Smooth muscle cell (in vitro differentiated cells): ENCODE measurements around the gene NAV2. TPM values are rescaled to one million over a fixed set of nuclear protein-coding genes. Genes with fewer than 3 reads are reported as not detected.

Source experiments
- DNase-seq: peaks from one replicate; lab custom pipeline; 2025; ENCODE audit not compliant: unreplicated experiment; lab: John Stamatoyannopoulos, UW
- H2AFZ ChIP-seq: fragments of 200-600 bp; sonication (generic); 2 replicates; pipeline ENCODE4 v1.6.0; 2016; ENCODE audit warnings: antibody characterized with exemption, low read depth, mild to moderate bottlenecking
- H3F3A ChIP-seq: fragments of 200-600 bp; sonication (generic); 2 replicates; pipeline ENCODE4 v1.6.0; 2017; ENCODE audit warnings: antibody characterized with exemption, low read depth
- H3K27ac ChIP-seq: fragments of 200-600 bp; sonication (generic); 2 replicates; pipeline ENCODE4 v1.5.1; 2016; ENCODE audit warnings: low read depth, mild to moderate bottlenecking
- H3K27me3 ChIP-seq: fragments of 200-600 bp; sonication (generic); 2 replicates; pipeline ENCODE4 v1.6.1; 2016; ENCODE audit warnings: low read depth, mild to moderate bottlenecking
- H3K36me3 ChIP-seq: fragments of 200-600 bp; sonication (generic); 2 replicates; pipeline ENCODE4 v1.5.1; 2016; ENCODE audit warnings: low read depth
- H3K4me1 ChIP-seq: fragments of 200-600 bp; sonication (generic); 2 replicates; pipeline ENCODE4 v1.5.1; 2016; ENCODE audit warnings: low read depth
- H3K4me2 ChIP-seq: fragments of 200-600 bp; sonication (generic); 2 replicates; pipeline ENCODE4 v1.6.0; 2016; ENCODE audit warnings: mild to moderate bottlenecking
- H3K4me3 ChIP-seq: fragments of 200-600 bp; sonication (generic); 2 replicates; pipeline ENCODE4 v1.5.1; 2016; ENCODE audit warnings: mild to moderate bottlenecking
- H3K79me2 ChIP-seq: fragments of 200-600 bp; sonication (generic); 2 replicates; pipeline ENCODE4 v1.6.0; 2016; ENCODE audit warnings: low read depth, mild to moderate bottlenecking
- H3K9ac ChIP-seq: fragments of 200-600 bp; sonication (generic); 2 replicates; pipeline ENCODE4 v1.6.0; 2016; ENCODE audit warnings: low read depth
- H3K9me3 ChIP-seq: fragments of 200-600 bp; sonication (generic); replicated peaks from 2 replicates; pipeline ENCODE4 v1.5.1; 2016; ENCODE audit warnings: low read depth
- H4K20me1 ChIP-seq: fragments of 200-600 bp; sonication (generic); 2 replicates; pipeline ENCODE4 v1.6.0; 2016; ENCODE audit warnings: low read depth
- WGBS: methylation state at CpG from one replicate; pipeline ENCODE4 v1.1.7; 2016; ENCODE audit warnings: low lambda C conversion rate; 5-methylcytosine and 5-hydroxymethylcytosine counted together
- polyA plus RNA-seq: library from polyadenylated mRNA; unstranded; fragments of >200 nt; fragmentation: Nextera tagmentation; extraction: Ambion mirVana; gene quantifications from 2 replicates; pipeline ENCODE4 v1.2.1, GENCODE V29; 2016
- total RNA-seq: library from RNA; depleted of rRNA; stranded (reverse); fragments of >200 nt; gene quantifications from 2 replicates; pipeline ENCODE4 v1.2.3, GENCODE V29; 2014
- TF ChIP-seq, protein P1 (sequence below): fragments of 200-600 bp; sonication (generic); IDR thresholded peaks from 2 replicates; pipeline ENCODE4 v1.5.1; 2017; ENCODE audit warnings: borderline replicate concordance, mild to moderate bottlenecking, antibody characterized with exemption; ENCODE audit not compliant: insufficient read depth, poor library complexity, severe bottlenecking

Gene NAV2, protein sequence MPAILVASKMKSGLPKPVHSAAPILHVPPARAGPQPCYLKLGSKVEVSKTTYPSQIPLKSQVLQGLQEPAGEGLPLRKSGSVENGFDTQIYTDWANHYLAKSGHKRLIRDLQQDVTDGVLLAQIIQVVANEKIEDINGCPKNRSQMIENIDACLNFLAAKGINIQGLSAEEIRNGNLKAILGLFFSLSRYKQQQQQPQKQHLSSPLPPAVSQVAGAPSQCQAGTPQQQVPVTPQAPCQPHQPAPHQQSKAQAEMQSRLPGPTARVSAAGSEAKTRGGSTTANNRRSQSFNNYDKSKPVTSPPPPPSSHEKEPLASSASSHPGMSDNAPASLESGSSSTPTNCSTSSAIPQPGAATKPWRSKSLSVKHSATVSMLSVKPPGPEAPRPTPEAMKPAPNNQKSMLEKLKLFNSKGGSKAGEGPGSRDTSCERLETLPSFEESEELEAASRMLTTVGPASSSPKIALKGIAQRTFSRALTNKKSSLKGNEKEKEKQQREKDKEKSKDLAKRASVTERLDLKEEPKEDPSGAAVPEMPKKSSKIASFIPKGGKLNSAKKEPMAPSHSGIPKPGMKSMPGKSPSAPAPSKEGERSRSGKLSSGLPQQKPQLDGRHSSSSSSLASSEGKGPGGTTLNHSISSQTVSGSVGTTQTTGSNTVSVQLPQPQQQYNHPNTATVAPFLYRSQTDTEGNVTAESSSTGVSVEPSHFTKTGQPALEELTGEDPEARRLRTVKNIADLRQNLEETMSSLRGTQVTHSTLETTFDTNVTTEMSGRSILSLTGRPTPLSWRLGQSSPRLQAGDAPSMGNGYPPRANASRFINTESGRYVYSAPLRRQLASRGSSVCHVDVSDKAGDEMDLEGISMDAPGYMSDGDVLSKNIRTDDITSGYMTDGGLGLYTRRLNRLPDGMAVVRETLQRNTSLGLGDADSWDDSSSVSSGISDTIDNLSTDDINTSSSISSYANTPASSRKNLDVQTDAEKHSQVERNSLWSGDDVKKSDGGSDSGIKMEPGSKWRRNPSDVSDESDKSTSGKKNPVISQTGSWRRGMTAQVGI (N-terminal part only)
- 44.2 and 67.5 TPM in 2 replicates for total RNA-seq
- 14.1 and 33.2 TPM in 2 replicates for polyA plus RNA-seq

DNA sequence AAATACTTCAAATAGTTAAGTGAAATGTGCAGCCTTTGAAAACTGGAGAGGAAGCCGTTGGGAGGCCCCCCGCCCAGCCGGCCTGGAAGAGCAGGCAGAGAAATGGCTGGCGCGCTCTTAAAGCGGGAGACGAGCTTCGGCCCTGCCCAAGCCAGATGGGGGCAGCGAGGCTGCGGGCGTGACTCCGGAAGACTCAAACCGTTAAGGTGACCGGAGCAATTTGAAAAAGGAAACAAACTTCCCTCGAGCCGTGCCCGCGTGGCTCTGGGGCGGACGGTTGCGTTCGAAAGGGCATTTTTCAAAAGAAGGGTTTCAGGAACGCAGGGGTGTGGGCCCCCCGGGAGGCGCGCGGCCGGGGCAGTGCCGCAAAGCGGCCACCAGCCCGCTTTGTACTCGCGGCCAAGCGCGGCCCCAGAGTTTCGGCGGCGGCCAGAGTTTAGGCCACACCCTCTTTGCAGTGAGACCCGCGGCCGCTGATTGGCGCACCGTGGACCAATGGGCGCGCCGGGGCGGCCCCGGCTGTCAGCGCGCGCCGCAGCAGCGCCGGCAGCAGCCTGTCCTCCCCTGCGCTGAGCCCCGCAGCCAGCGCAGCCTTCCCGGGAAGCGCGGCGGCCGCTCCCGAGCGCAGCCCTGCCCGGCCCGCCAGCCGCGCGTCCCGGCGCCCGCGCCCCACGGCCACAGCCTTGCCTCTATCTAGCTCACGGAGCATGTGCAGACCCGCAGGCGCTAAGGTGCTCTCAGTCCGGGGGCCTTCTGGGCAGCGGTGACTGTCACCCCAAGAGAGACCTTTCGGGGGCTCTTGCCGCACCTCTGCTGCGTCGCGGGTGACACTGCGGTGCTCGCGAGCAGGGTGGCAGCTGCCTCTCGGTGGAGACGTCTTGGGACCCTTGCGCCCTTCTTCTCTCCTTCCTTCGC lies at the start of gene NAV2:
TSS of gene NAV2 (plus strand) at position 557 of the 915 bp plus-strand sequence. CDS start 859 bp downstream, outside the sequence.
- peak within 1 kb of the TSS; percentile 100 for H3K4me2 ChIP-seq
- peak within 1 kb of the TSS; percentile 82 for H3K9ac ChIP-seq
- TF ChIP-seq, protein P1, sequence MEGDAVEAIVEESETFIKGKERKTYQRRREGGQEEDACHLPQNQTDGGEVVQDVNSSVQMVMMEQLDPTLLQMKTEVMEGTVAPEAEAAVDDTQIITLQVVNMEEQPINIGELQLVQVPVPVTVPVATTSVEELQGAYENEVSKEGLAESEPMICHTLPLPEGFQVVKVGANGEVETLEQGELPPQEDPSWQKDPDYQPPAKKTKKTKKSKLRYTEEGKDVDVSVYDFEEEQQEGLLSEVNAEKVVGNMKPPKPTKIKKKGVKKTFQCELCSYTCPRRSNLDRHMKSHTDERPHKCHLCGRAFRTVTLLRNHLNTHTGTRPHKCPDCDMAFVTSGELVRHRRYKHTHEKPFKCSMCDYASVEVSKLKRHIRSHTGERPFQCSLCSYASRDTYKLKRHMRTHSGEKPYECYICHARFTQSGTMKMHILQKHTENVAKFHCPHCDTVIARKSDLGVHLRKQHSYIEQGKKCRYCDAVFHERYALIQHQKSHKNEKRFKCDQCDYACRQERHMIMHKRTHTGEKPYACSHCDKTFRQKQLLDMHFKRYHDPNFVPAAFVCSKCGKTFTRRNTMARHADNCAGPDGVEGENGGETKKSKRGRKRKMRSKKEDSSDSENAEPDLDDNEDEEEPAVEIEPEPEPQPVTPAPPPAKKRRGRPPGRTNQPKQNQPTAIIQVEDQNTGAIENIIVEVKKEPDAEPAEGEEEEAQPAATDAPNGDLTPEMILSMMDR, result no peak
- H4K20me1 ChIP-seq, result no peaks in the 10 kb centered on the region
- H3K36me3 ChIP-seq, result no peaks in the 10 kb centered on the region
- H3K79me2 ChIP-seq, result peaks cover 4% of the 10 kb centered on the region
- H2AFZ ChIP-seq, result peak within 1 kb of the TSS; percentile 94
- peaks cover 8% of the 10 kb centered on the region for H3K27me3 ChIP-seq
- H3K9me3 ChIP-seq, result no peaks in the 10 kb centered on the region
- peak within 1 kb of the TSS; percentile 86 for H3K27ac ChIP-seq
- peak within 1 kb of the TSS; percentile 77 for H3K4me3 ChIP-seq
- no peaks in the 10 kb centered on the region for H3F3A ChIP-seq
- under 1% methylated on average over 75 of the region's 91 CpGs for WGBS
- DNase-seq, result peak; percentile 65
- peaks cover 29% of the 10 kb centered on the region for H3K4me1 ChIP-seq

DNA sequence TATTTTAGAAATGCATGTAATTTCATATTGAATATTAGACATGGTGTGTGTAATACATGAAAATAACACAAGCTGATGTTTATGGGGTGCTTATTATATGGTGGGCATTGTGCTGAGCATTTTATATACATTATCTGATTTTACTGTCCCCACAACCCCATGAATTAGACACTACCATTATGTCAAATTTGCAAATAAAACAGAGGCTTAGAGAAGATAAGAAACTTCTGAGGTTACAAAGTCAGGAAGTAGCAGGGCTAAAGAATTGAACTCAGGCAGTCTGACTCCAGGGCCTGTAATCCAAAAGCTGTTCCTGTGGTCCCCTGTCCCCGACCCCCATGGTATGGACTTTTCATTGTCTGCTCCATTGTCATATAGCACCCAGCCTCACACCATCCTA lies 49.4 kb upstream of the NAV2 start:
- Histone ChIP-seq H2AFZ (no peak overlapping the region), H3K4me1 (no peaks in the 10 kb centered on the region), H3K27me3 (no peaks in the 10 kb centered on the region), H3K79me2 (no peaks in the 10 kb centered on the region), H3K27ac (no peak overlapping the region), H3F3A (no peaks in the 10 kb centered on the region), H3K4me3 (no peak overlapping the region), H3K4me2 (no peak overlapping the region), H3K9me3 (no peaks in the 10 kb centered on the region), H3K36me3 (no peaks in the 10 kb centered on the region), H4K20me1 (no peaks in the 10 kb centered on the region), H3K9ac (no peak overlapping the region)
- TF ChIP-seq, protein P1, result no peak
- 78% methylated on average over 1 of the region's 1 CpG for WGBS
- DNase-seq, result no peak

DNA sequence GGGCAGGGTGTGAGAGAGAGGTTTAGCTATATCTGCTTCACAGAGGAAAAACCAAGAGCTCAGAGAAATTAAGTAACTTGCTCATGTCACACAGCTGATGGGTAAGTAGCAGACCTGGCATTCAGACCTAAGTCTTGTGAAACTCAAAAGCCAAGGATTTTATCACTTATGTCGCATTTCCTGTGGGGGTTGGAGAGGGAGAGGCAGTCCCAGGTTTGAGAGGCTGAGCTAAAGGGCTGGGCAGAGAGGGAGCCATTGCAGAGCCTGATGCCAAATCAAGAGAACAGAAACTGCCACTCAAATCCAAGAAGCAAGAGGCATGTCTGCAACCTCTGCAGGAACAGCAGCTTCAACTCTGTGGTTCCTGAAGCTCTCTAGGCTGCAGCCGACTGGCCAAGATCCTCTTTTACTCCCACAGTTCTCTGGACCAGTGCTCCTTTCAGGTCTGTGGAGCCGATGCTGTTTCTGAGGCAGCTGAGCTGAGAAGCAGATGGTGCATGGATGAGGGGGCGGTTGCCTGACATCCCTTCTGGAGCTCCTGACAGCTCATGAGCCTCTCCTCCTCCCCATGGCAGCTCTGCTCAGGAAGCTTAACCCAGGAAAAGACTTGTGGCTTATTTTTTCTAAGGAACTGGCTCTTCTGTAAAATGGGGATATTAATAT lies 47.6 kb upstream of the NAV2 start:
- WGBS, result 32% methylated on average over 4 of the region's 4 CpGs
- TF ChIP-seq, protein P1, result no peak
- no peak for DNase-seq
- Histone ChIP-seq H3F3A (no peaks in the 10 kb centered on the region), H3K9me3 (no peaks in the 10 kb centered on the region), H3K27ac (no peak overlapping the region), H2AFZ (no peak overlapping the region), H3K4me1 (no peaks in the 10 kb centered on the region), H3K4me3 (no peak overlapping the region), H3K9ac (no peak overlapping the region), H3K79me2 (no peaks in the 10 kb centered on the region), H4K20me1 (no peaks in the 10 kb centered on the region), H3K27me3 (no peaks in the 10 kb centered on the region), H3K36me3 (no peaks in the 10 kb centered on the region), H3K4me2 (no peak overlapping the region)
